Activated CD4-positive, alpha-beta memory T cell treated with anti-CD3 and anti-CD28 coated beads, Interleukin-2, amount 10 ng/mL, durations not matched to agents 7 days and 5 days (primary cell): ENCODE measurements around the gene PRRT2. TPM values are rescaled to one million over a fixed set of nuclear protein-coding genes. Genes with fewer than 3 reads are reported as not detected.
A peak's percentile ranks its signal among the peaks of the same experiment; 100 is the strongest.

Experiments used
- CTCF ChIA-PET: fragments of 350-600 bp; sonication (Branson Sonifier 250); formaldehyde crosslinking; loops from one replicate; lab custom pipeline; 2021; ENCODE audit warnings: antibody characterized with exemption, inconsistent platforms; lab: Charles Lee
- POLR2A ChIA-PET: fragments of 350-600 bp; sonication (Branson Sonifier 250); formaldehyde crosslinking; loops from one replicate; lab custom pipeline; 2021; ENCODE audit warnings: antibody characterized with exemption; lab: Charles Lee
- DNase-seq: peaks from one replicate; pipeline ENCODE4 v3.0.0-alpha.2; 2020
- H3K27ac Mint-ChIP-seq: one replicate; pipeline ENCODE4 v1.8.0; 2021; ENCODE audit warnings: mild to moderate bottlenecking, mixed read lengths
- H3K27me3 Mint-ChIP-seq: one replicate; pipeline ENCODE4 v1.8.0; 2021; ENCODE audit warnings: mixed read lengths
- H3K36me3 Mint-ChIP-seq: one replicate; pipeline ENCODE4 v1.8.0; 2021; ENCODE audit warnings: low read depth, mixed read lengths
- H3K4me1 Mint-ChIP-seq: one replicate; pipeline ENCODE4 v1.8.0; 2021; ENCODE audit warnings: mixed read lengths
- H3K4me3 Mint-ChIP-seq: one replicate; pipeline ENCODE4 v1.8.0; 2021; ENCODE audit warnings: mild to moderate bottlenecking, mixed read lengths
- H3K9me3 Mint-ChIP-seq: one replicate; pipeline ENCODE4 v1.8.0; 2021; ENCODE audit warnings: mixed read lengths
- total RNA-seq, 2 experiments: library from RNA; stranded (reverse); gene quantifications; one replicate each; pipeline ENCODE4 v1.2.3, GENCODE V29; 2021

Gene PRRT2
- total RNA-seq, 2 experiments from 2014 or later, result 0.91 to 1.0 TPM

DNA sequence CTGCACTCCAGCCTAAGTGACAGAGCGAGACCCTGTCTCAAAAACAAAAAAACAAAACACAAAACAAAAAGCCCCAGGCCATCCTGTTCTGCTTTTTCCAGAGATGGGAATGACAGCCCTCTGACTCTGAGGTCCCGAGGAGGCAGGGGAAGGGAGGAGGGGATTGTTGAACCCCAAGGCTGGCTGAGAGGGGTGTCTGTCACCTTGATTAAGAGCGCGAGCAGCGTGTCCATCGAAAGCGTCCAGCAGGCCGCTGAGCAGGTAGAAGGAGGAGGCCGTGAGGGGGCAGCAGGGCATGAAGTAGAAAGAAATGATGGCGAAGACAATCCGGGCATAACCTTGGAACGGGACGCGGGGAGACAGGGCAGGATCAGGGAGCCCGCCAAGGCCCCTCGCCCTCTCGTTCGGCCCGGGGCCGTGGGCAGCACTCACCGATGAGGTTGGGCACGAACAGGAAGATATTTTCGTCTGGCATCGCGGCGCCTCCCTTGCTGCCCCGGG lies 50.4 kb downstream of the PRRT2 start:
- CTCF ChIA-PET, result interaction anchor here (0.6 to 2.3 kb wide), 4 partner anchors 14 to 170 kb away, joined by 3 to 9 read pairs (median 5); partner anchors contain the start of gene TAOK2
- Mint-ChIP-seq H3K4me3 (peak overlapping the region; percentile 95), H3K9me3 (no peaks in the 10 kb centered on the region), H3K27me3 (peaks cover 2% of the 10 kb centered on the region), H3K27ac (peak overlapping the region; percentile 80), H3K4me1 (peaks cover 27% of the 10 kb centered on the region), H3K36me3 (peaks cover 27% of the 10 kb centered on the region)
- POLR2A ChIA-PET, result interaction anchor here (1.2 to 1.8 kb wide), 2 partner anchors 133 to 203 kb away, joined by 3 to 5 read pairs; partner anchors contain the start of genes ALDOA and HIRIP3
- no peak for DNase-seq

DNA sequence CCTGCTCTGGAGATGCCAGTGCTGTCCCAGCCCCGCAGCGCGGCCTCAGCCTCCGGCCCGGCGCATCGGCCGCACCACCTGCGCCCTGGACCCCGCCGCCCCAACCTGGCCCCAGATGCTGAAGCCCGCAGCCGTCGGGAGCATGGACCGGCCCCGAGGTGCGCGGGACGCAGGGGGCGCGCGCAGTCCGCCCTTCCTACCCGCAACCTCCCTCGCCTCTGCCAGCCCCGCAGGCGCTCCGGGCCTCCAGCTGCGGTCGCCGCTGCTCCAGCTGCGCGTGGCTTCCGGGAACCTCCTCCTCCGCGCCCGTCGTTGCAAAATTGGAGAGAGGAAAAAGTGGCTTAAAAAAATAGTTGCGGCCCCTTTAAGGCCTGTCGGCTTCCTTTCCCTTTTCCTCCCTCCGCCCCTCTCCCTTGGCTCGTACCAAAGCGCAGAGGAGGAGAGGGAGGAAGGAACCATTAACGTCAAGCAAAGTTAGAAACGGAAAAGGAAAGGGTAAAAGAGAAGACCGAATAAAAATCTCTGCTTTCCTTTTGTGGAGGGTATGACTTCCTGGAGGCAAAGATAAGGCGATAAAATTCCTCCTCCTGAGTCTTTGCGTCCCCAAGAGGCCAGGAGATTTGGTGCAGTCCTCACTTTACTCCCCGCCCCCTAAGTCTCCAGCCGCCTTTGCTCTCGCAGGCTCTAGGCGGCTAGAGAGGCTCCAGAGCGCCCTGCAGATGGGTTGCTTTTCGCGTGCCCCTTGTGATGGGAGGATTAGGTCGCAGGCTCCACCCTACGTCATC lies 51.1 kb downstream of the PRRT2 start, which contains the start of gene CDIPT:
Gene CDIPT (minus strand): TSS at position 343 of the 785 bp plus-strand sequence. CDS start 369 bp downstream, outside the sequence.
- peaks cover 29% of the 10 kb centered on the region for H3K4me1 Mint-ChIP-seq
- POLR2A ChIA-PET, result interaction anchor here (1.0 to 1.8 kb wide), 8 partner anchors 11 to 202 kb away, joined by 3 to 5 read pairs (median 3); partner anchors contain the start of genes ALDOA, HIRIP3, MVP and TAOK2
- peak; percentile 94 for DNase-seq
- H3K27ac Mint-ChIP-seq, result peak within 1 kb of the TSS; percentile 98
- no peaks in the 10 kb centered on the region for H3K9me3 Mint-ChIP-seq
- H3K4me3 Mint-ChIP-seq, result peak within 1 kb of the TSS; percentile 95
- CTCF ChIA-PET, result interaction anchor here (0.6 to 2.2 kb wide), 9 partner anchors 15 to 192 kb away, joined by 3 to 9 read pairs (median 4); partner anchors contain the start of genes INO80E, PAGR1, TAOK2 and TMEM219
- peaks cover 27% of the 10 kb centered on the region for H3K36me3 Mint-ChIP-seq
- H3K27me3 Mint-ChIP-seq, result peaks cover 2% of the 10 kb centered on the region

DNA sequence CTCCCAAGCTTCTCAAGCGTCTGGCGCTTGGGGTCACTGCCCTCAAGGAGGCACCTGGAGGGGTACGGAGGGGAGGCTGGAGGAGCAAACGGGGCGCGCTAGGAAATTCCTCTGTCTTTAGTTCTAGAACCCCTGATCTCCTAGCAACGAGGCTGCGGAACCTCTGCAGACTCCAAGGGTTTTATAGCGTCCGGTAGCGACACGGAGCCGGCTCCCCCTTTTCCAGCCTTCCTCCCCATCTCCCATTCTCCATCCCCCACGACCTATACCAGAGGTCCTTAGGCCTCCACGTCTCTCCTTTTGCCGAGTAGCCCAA lies 51.6 kb downstream of the PRRT2 start:
- Mint-ChIP-seq H3K4me3 (peak overlapping the region; percentile 95), H3K27ac (peak overlapping the region; percentile 98)

DNA sequence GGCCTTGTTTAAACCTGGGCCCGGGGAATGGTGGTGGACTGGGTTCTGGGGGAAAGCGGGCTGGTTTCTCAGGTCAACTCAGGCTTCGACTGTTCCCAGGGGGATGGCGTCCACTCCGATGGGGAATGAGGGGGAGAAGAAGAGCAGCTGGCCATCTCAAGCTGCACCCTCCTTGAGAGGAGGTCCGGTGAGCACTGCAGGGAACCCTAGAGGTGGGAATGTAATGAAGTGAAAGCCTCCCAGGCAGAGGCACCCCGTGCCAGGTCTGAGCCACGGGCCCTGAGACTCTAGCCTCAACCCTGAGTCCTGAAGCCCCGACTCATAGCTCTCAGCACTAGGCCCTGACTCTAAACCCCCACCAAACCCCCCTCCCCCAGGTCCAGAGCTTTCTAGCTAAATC lies 52.2 kb downstream of the PRRT2 start:
- Mint-ChIP-seq H3K36me3 (peaks cover 19% of the 10 kb centered on the region), H3K27ac (no peak overlapping the region), H3K4me1 (peaks cover 28% of the 10 kb centered on the region), H3K9me3 (no peaks in the 10 kb centered on the region), H3K4me3 (no peak overlapping the region), H3K27me3 (peaks cover 2% of the 10 kb centered on the region)
- DNase-seq, result no peak
- ChIA-PET POLR2A (interaction anchor here (0.8 to 1.5 kb wide), 3 partner anchors 9 to 56 kb away, joined by 3 read pairs; no protein-coding TSS in a partner anchor), CTCF (interaction anchor here (0.6 to 2.2 kb wide), 3 partner anchors 59 to 191 kb away, joined by 3 to 9 read pairs (median 4); partner anchors contain the start of gene TAOK2)

More for the DNA sequence above, 51.6 kb downstream of the PRRT2 start:
- ChIA-PET POLR2A (interaction anchor here (1.0 to 1.5 kb wide), 6 partner anchors 11 to 130 kb away, joined by 3 to 5 read pairs (median 3); partner anchors contain the start of genes MVP, TAOK2 and TMEM219), CTCF (interaction anchor here (0.6 to 2.2 kb wide), 8 partner anchors 15 to 191 kb away, joined by 3 to 9 read pairs (median 4); partner anchors contain the start of genes INO80E, PAGR1, TAOK2 and TMEM219)
- H3K9me3 Mint-ChIP-seq, result no peaks in the 10 kb centered on the region
- no peak for DNase-seq
- peaks cover 28% of the 10 kb centered on the region for H3K4me1 Mint-ChIP-seq
- peaks cover 24% of the 10 kb centered on the region for H3K36me3 Mint-ChIP-seq
- H3K27me3 Mint-ChIP-seq, result peaks cover 2% of the 10 kb centered on the region

Other genes starting within 250 kb of the PRRT2 start
- gene SPN, start 148.9 kb upstream of the PRRT2 start, total RNA-seq, result 100 to 1,000 TPM; 341 to 359 TPM
- 1 to 10 TPM; 8.3 to 9.3 TPM for gene QPRT, start 133.0 kb upstream of the PRRT2 start, total RNA-seq
- 10 to 100 TPM; 94.6 to 99.2 TPM for gene C16orf54, start 66.2 kb upstream of the PRRT2 start, total RNA-seq
- not detected for gene ZG16, start 33.9 kb upstream of the PRRT2 start, total RNA-seq
- 100 to 1,000 TPM; 187 to 192 TPM for gene KIF22, start 21.4 kb upstream of the PRRT2 start, total RNA-seq
- gene MAZ, start 5.7 kb upstream of the PRRT2 start, total RNA-seq, result 100 to 1,000 TPM; 365 to 376 TPM
- 10 to 100 TPM; 26.6 to 28.4 TPM for gene PAGR1, start 4.0 kb downstream of the PRRT2 start, total RNA-seq
- 100 to 1,000 TPM; 167 TPM for gene MVP, start 8.3 kb downstream of the PRRT2 start, total RNA-seq
- 10 to 100 TPM; 60.0 to 63.2 TPM for gene CDIPT, start 51.0 kb downstream of the PRRT2 start, total RNA-seq
- under 1 TPM; 0.08 to 0.13 TPM for gene SEZ6L2, start 87.4 kb downstream of the PRRT2 start, total RNA-seq
- gene ASPHD1, start 88.3 kb downstream of the PRRT2 start, total RNA-seq, result under 1 TPM in 1 of 2 experiments, not detected in 1; 0.15 TPM
- gene KCTD13, start 114.0 kb downstream of the PRRT2 start, total RNA-seq, result 10 to 100 TPM; 34.5 to 36.0 TPM
- 10 to 100 TPM; 68.9 to 78.7 TPM for gene TMEM219, start 149.9 kb downstream of the PRRT2 start, total RNA-seq
- gene TAOK2, start 161.7 kb downstream of the PRRT2 start, total RNA-seq, result 10 to 100 TPM; 44.2 TPM
- gene HIRIP3, start 183.4 kb downstream of the PRRT2 start, total RNA-seq, result 10 to 100 TPM; 38.7 to 40.3 TPM
- 100 to 1,000 TPM; 102 to 107 TPM for gene INO80E, start 184.0 kb downstream of the PRRT2 start, total RNA-seq
- gene DOC2A, start 198.8 kb downstream of the PRRT2 start, total RNA-seq, result not detected
- gene C16orf92, start 211.0 kb downstream of the PRRT2 start, total RNA-seq, result not detected
- gene TLCD3B, start 219.1 kb downstream of the PRRT2 start, total RNA-seq, result 1 to 10 TPM; 6.0 to 6.9 TPM